ENCODE results near the gene TP53. TPM values are rescaled to one million over a fixed set of nuclear protein-coding genes. Genes with fewer than 3 reads are reported as not detected.
"Not testable (repeated sequence)": the region's sequence is repeated elsewhere in the genome, so short reads cannot be mapped to it uniquely, and the experiment has no call there.

The TP53 gene
- total RNA-seq, 6 experiments from 2014 or later: 68.1 to 84.3 (median 75.4) TPM

DNA sequence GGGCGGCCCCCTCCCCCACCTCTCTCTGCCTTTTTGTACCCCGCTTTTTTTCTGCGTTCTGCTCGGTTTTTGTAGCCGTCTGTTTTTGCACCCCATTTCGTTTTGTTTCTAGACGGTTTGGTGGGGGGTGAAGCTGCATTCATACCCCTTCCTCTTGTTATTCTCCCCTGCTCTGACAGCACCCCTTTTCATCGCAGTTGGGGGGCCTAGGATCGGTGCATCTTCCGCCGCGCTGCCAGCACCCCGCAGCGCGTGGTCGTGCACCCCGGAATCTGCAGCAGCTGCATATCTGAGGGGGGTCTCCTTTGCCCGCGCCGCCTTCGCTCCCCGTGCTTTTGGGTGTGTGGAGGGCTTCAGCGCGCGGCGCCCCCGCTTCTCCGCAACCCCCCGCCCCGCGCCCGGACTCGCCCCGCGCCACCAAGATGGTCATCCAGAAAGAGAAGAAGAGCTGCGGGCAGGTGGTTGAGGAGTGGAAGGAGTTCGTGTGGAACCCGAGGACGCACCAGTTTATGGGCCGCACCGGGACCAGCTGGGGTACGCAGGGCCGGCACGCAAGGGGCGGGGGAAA, 36.1 kb downstream of the TP53 start:
- TF ChIP-seq, protein P1, sequence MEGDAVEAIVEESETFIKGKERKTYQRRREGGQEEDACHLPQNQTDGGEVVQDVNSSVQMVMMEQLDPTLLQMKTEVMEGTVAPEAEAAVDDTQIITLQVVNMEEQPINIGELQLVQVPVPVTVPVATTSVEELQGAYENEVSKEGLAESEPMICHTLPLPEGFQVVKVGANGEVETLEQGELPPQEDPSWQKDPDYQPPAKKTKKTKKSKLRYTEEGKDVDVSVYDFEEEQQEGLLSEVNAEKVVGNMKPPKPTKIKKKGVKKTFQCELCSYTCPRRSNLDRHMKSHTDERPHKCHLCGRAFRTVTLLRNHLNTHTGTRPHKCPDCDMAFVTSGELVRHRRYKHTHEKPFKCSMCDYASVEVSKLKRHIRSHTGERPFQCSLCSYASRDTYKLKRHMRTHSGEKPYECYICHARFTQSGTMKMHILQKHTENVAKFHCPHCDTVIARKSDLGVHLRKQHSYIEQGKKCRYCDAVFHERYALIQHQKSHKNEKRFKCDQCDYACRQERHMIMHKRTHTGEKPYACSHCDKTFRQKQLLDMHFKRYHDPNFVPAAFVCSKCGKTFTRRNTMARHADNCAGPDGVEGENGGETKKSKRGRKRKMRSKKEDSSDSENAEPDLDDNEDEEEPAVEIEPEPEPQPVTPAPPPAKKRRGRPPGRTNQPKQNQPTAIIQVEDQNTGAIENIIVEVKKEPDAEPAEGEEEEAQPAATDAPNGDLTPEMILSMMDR (IDR thresholded peaks at IDR 0.05): no peak
- H3K36me3 Mint-ChIP-seq (ENCODE audit: low read depth): no peaks in the 10 kb centered on the region
- H3K27me3 Mint-ChIP-seq (ENCODE audit: insufficient read depth): peaks cover 56% of the 10 kb centered on the region
- no peaks in the 10 kb centered on the region for H3K9me3 Mint-ChIP-seq
- peak overlapping the region; percentile 46; the same call in 1 of the 2 replicates for H3K4me3 Mint-ChIP-seq
- no peak overlapping the region for H3K27ac Mint-ChIP-seq
- H3K4me1 Mint-ChIP-seq (ENCODE audit: low read depth): peaks cover 10% of the 10 kb centered on the region
- DNase-seq: no peak

DNA sequence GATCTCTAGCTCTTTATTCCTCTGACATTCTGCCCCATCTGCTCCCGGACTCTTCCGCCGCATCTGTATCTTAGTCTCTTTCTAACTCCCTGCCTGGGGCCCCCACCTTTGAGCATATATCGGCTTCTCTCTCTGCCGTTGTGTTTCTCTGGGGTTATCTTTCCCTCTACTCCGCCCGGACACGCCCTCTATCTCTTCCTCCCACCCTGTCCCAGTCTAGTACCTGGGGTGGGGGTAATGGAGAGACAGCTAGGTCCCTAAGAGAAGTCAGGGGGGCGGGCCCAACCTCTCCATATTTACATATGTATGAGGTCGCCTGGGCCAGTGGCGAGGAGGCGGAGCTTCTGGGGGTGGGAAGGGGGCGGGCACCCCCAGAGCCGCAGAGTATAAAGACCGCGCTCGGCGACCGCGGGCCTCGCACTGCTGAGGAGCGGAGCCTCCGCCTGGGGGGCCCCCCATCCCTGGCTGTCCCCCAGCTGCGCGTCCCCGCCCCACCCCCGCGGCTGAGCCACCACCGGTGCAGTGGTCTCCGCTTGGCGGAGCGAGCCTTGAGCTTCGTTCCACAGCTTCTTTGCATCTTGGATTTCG, 36.7 kb downstream of the TP53 start, which contains the start of gene ATP1B2:
Gene ATP1B2 (plus strand): TSS at position 418 of the 588 bp plus-strand sequence. CDS start 593 bp downstream, outside the sequence.
- peaks cover 56% of the 10 kb centered on the region for H3K27me3 Mint-ChIP-seq (ENCODE audit: insufficient read depth)
- DNase-seq: no peak

DNA sequence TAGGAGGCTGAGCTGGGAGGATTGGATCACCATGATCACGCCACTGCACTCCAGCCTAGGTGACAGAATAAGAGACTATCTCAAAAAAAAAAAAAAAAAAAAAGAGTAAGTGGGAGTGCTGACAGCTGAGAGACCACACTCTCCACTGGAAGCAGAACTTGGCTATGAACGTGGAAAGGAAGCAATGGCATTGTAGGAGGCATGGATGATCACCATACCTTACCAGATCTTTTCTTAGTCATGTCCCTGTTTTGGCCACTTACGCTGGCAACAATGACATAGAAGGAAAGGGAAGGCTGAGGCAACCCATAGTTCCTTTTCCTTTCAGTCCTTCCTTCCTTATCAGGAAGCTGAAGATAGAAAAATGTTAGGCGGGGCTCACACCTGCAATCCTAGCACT, 40.3 kb downstream of the TP53 start:
- Mint-ChIP-seq H3K9me3 (0 out of 2 replicates have a peak, but pooled peaks cover under 1% of the 10 kb centered on the region), H3K4me1 (ENCODE audit: low read depth) (peaks cover 10% of the 10 kb centered on the region), H3K27me3 (ENCODE audit: insufficient read depth) (peaks cover 37% of the 10 kb centered on the region), H3K36me3 (ENCODE audit: low read depth) (no peaks in the 10 kb centered on the region), H3K27ac (no peak overlapping the region), H3K4me3 (no peak overlapping the region)
- TF ChIP-seq, protein P1 (IDR thresholded peaks at IDR 0.05): no peak
- no peak for DNase-seq

More for the DNA sequence above, 36.7 kb downstream of the TP53 start, which contains the start of gene ATP1B2:
- Mint-ChIP-seq H3K4me3 (peak within 1 kb of the TSS; percentile 76), H3K9me3 (no peaks in the 10 kb centered on the region), H3K36me3 (ENCODE audit: low read depth) (no peaks in the 10 kb centered on the region), H3K4me1 (ENCODE audit: low read depth) (peaks cover 10% of the 10 kb centered on the region), H3K27ac (no peak within 1 kb of the TSS)
- TF ChIP-seq, protein P1 (IDR thresholded peaks at IDR 0.05): no peak

DNA sequence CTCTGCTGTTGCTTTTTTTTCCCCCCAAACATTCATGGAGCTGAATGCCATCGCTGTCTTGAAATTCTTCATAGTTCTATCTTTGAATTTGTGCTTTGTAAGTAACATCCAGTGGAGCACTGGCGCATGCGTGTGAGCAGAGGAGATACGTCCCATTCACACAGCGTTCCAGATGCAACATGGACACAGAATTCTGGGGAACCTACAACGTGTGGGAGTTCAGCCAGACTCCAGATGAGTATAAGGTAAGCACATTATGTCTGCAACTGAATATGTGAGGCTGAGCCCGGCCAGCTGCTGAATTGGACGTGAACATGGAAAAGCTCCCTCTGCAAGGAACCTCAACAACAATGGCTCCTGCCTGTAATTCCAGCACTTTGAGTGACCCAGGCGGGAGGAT, 40.8 kb downstream of the TP53 start:
- Mint-ChIP-seq H3K27me3 (ENCODE audit: insufficient read depth) (peaks cover 38% of the 10 kb centered on the region), H3K4me1 (ENCODE audit: low read depth) (peaks cover 10% of the 10 kb centered on the region), H3K36me3 (ENCODE audit: low read depth) (peaks cover 4% of the 10 kb centered on the region; the same call in 1 of the 2 replicates), H3K9me3 (peaks cover 6% of the 10 kb centered on the region; the same call in 1 of the 2 replicates), H3K27ac (no peak overlapping the region), H3K4me3 (no peak overlapping the region)
- TF ChIP-seq, protein P1 (IDR thresholded peaks at IDR 0.05): no peak
- DNase-seq: no peak

DNA sequence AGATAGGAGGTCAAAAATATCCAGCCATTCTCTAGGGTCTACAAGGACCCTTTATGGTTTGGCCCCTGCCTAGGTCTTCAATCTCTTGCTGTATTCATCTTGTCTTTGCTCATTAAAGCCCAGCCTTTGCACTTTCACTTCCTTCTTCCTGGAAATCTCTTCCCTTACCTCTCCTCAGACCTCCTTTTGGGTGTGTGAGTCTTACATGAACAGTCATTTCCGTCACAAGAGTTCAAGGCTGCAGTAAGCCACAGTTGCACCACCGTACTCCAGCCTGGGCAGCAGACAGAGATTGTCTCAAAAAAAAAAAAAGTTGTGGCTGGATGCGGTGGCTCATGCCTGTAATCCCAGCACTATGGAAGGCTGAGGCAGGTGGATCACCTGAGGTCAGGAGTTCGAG, 42.5 kb downstream of the TP53 start:
- H3K27ac Mint-ChIP-seq: no peak overlapping the region
- peaks cover 29% of the 10 kb centered on the region for H3K27me3 Mint-ChIP-seq (ENCODE audit: insufficient read depth)
- TF ChIP-seq, protein P1 (IDR thresholded peaks at IDR 0.05): no peak
- H3K9me3 Mint-ChIP-seq: peaks cover 7% of the 10 kb centered on the region; the same call in 1 of the 2 replicates
- DNase-seq: no peak
- peaks cover under 1% of the 10 kb centered on the region; the same call in 1 of the 2 replicates for H3K4me1 Mint-ChIP-seq (ENCODE audit: low read depth)
- peaks cover 6% of the 10 kb centered on the region; the same call in 1 of the 2 replicates for H3K36me3 Mint-ChIP-seq (ENCODE audit: low read depth)
- H3K4me3 Mint-ChIP-seq: no peak overlapping the region

DNA sequence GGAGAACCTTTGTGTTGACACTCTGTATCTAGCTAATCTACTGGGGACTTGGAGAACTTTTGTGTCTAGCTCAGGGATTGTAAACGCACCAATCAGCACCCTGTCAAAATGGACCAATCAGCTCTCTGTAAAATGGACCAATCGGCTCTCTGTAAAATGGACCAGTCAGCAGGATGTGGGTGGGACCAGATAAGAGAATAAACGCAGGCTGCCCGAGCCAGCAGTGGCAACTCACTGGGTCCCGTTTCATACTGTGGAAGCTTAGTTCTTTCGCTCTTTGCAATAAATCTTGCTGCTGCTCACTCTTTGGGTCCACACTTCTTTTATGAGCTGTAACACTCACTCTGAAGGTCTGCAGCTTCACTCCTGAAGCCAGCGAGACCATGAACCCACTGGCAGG, 45.7 kb downstream of the TP53 start:
- H3K9me3 Mint-ChIP-seq; H3K27ac Mint-ChIP-seq; H3K36me3 Mint-ChIP-seq (ENCODE audit: low read depth); DNase-seq; H3K4me3 Mint-ChIP-seq; H3K4me1 Mint-ChIP-seq (ENCODE audit: low read depth): not testable (repeated sequence)
- peaks cover 13% of the 10 kb centered on the region for H3K27me3 Mint-ChIP-seq (ENCODE audit: insufficient read depth)
